Activated T-cell treated with anti-CD3 and anti-CD28 coated beads, Interleukin-2, amount 50 U/mL, for 72 hours (primary cell): ENCODE results near the gene ALKBH8. TPM values are rescaled to one million over a fixed set of nuclear protein-coding genes. Genes with fewer than 3 reads are reported as not detected.
"Not testable (repeated sequence)": the region's sequence is repeated elsewhere in the genome, so short reads cannot be mapped to it uniquely, and the experiment has no call there.

ENCODE experiments used
- ATAC-seq, 2 donors: fragments of 150-1000 bp; cut with Tn5 transposase; replicated peaks in 1 of 2; 2 replicates each; pipeline ENCODE4 v1.10.0; 2021; ENCODE audit warnings: moderate library complexity in 2 of 2, mild to moderate bottlenecking in 1 of 2
- DNase-seq, 2 donors: peaks; one replicate each; pipeline ENCODE4 v3.0.0; 2021 to 2022; ENCODE audit warnings: mixed read lengths in 1 of 2
- H3K27ac Mint-ChIP-seq: one replicate; pipeline ENCODE4 v1.8.0; 2022; ENCODE audit warnings: mild to moderate bottlenecking, moderate library complexity, mixed read lengths
- H3K27me3 Mint-ChIP-seq: one replicate; pipeline ENCODE4 v1.8.0; 2022; ENCODE audit warnings: low read depth, mixed read lengths
- H3K36me3 Mint-ChIP-seq, 2 donors: one replicate each; pipeline ENCODE4 v1.8.0; 2022; ENCODE audit warnings: mixed read lengths in 2 of 2, mild to moderate bottlenecking in 1 of 2; ENCODE audit not compliant: insufficient read depth in 2 of 2
- H3K4me1 Mint-ChIP-seq: one replicate; pipeline ENCODE4 v1.8.0; 2022; ENCODE audit warnings: low read depth, mixed read lengths
- H3K4me3 Mint-ChIP-seq, 2 donors: one replicate each; pipeline ENCODE4 v1.8.0; 2022; ENCODE audit warnings: mild to moderate bottlenecking in 2 of 2, mixed read lengths in 2 of 2, moderate library complexity in 2 of 2
- H3K9me3 Mint-ChIP-seq, 2 donors: one replicate each; pipeline ENCODE4 v1.8.0; 2022; ENCODE audit warnings: mixed read lengths in 2 of 2
- total RNA-seq, 2 donors: library from RNA; stranded (reverse); gene quantifications; one replicate each; pipeline ENCODE4 v1.2.3, GENCODE V29; 2022

The ALKBH8 gene
- total RNA-seq, 2 donors from 2014 or later = 12.8 TPM

GRCh38 chr11:107477820-107478219, 87.7 kb downstream of the ALKBH8 start:
- DNase-seq = no peak
- H3K27me3 Mint-ChIP-seq = peaks cover 44% of the 10 kb centered on the region
- H3K27ac Mint-ChIP-seq = no peak overlapping the region
- no peaks in the 10 kb centered on the region for H3K36me3 Mint-ChIP-seq
- no peak for ATAC-seq
- no peak overlapping the region for H3K4me3 Mint-ChIP-seq
- H3K9me3 Mint-ChIP-seq = no peaks in the 10 kb centered on the region
- no peaks in the 10 kb centered on the region for H3K4me1 Mint-ChIP-seq

DNA sequence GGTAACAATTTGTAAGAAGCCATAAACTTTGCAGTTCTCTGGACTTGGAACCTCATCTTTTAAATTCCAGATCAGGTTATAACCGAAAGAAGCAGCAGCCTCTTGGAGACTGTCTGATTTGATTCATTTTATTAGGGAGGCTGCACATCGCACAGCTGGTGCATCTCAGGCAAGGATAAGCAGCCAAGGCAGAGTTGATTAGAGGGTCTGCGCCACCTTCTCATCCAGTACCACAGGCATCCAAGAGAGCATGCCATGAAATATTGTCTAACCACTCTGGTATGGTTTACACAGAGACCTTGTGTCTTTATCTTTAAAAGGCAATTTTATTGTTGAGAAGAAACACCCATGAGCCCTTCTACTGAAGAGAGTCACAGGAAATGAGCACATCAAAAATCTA, 91.7 kb downstream of the ALKBH8 start:
- Mint-ChIP-seq H3K27ac (no peak overlapping the region), H3K4me1 (no peaks in the 10 kb centered on the region), H3K9me3 (no peaks in the 10 kb centered on the region), H3K27me3 (peaks cover 54% of the 10 kb centered on the region), H3K4me3 (no peak overlapping the region), H3K36me3 (no peaks in the 10 kb centered on the region)
- no peak for ATAC-seq
- DNase-seq = no peak

GRCh38 chr11:107472966-107473365, 92.6 kb downstream of the ALKBH8 start:
- Mint-ChIP-seq H3K4me1 (no peaks in the 10 kb centered on the region), H3K27ac (no peak overlapping the region), H3K27me3 (peaks cover 45% of the 10 kb centered on the region), H3K9me3 (no peaks in the 10 kb centered on the region), H3K4me3 (no peak overlapping the region), H3K36me3 (no peaks in the 10 kb centered on the region)
- no peak for ATAC-seq
- DNase-seq = no peak

- no peaks in the 10 kb centered on the region for H3K4me1 Mint-ChIP-seq
- DNase-seq (no peak), ATAC-seq (no peak)
- no peak overlapping the region for H3K4me3 Mint-ChIP-seq
- peaks cover 2 to 5% of the 10 kb centered on the region in 2 donors for H3K9me3 Mint-ChIP-seq
- H3K27ac Mint-ChIP-seq = no peak overlapping the region
- H3K36me3 Mint-ChIP-seq = peaks cover 2 to 4% of the 10 kb centered on the region in 2 donors
- peaks cover 25% of the 10 kb centered on the region for H3K27me3 Mint-ChIP-seq
These were observed 96.9 kb downstream of the ALKBH8 start for GRCh38 chr11:107468596-107468995.

GRCh38 chr11:107467696-107468095, 97.8 kb downstream of the ALKBH8 start:
- Mint-ChIP-seq H3K9me3 (peaks cover 5 to 8% of the 10 kb centered on the region in 2 donors), H3K36me3 (peaks cover 4 to 7% of the 10 kb centered on the region in 2 donors), H3K27me3 (peaks cover 32% of the 10 kb centered on the region), H3K4me1 (no peaks in the 10 kb centered on the region), H3K27ac (no peak overlapping the region), H3K4me3 (no peak overlapping the region)
- DNase-seq (no peak), ATAC-seq (no peak)

- not testable (repeated sequence) for DNase-seq, H3K4me1 Mint-ChIP-seq, H3K4me3 Mint-ChIP-seq, H3K27ac Mint-ChIP-seq, H3K36me3 Mint-ChIP-seq, H3K9me3 Mint-ChIP-seq, ATAC-seq
- H3K27me3 Mint-ChIP-seq = peaks cover 25% of the 10 kb centered on the region
These were observed 99.2 kb downstream of the ALKBH8 start for GRCh38 chr11:107466275-107466866.

DNA sequence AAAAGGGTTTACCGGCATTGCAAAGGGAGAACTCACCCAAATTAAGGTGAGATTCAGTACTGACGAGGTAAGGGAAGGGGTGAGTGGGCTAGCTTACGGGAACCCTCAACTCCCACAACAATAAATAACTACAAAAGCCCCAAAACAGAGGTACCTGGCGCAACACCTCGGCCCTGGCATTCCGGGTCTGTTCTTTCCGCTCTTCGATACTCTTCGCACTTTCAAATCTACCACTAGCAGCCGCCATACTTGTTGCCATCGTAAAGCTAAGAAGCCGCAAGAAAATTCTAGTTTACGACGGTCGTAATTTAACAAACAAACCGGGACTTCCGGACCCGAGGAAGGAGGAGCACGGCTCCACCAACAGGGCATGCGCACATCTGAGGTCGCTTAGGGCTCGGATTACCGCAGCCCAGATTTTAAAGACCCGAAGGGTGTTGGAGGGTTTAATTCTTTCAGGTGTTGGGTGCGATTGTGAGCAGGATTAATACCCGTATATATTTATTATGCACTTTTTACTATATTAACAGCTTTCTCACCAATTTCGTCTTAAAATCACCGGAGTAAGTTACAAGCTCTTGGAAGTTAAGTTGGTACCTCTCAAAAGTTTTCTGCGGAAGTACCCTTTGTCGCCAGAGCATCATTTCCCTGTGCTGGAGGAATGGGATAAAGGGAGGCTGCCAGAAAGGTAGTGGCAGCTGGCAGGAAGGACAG, 107.8 kb downstream of the ALKBH8 start, which contains the start of gene CWF19L2:
Gene CWF19L2, minus strand, starts transcription at position 268 of the 714 bp plus-strand sequence. Its CDS starts 9 bp downstream, at position 259.
- peaks cover 39% of the 10 kb centered on the region for H3K4me1 Mint-ChIP-seq
- H3K36me3 Mint-ChIP-seq = peaks cover 0 to 4% of the 10 kb centered on the region in 2 donors
- peak; percentile 89 to 91 for DNase-seq
- H3K9me3 Mint-ChIP-seq = no peaks in the 10 kb centered on the region
- H3K27ac Mint-ChIP-seq = peak within 1 kb of the TSS; percentile 92
- H3K4me3 Mint-ChIP-seq = peak within 1 kb of the TSS; percentile 90 to 95
- no peaks in the 10 kb centered on the region for H3K27me3 Mint-ChIP-seq
- ATAC-seq = peak; percentile 96 to 97

DNA sequence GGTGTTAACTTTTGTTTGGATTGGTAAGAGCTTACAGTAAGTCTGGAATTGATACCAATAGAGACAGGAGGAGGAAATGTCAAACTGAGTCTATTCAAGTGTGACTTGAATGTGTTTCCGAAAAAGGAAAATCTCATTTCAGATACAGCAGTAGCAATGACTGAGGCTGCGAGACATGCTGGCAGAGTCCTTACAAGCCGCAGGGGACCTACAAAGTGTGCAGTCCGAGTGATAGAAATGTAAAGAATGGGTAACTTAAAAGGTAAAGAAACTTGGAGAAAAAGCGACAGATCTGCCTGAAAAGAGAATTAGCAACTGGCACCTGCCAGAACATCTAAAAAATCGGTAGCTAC, 108.4 kb downstream of the ALKBH8 start:
- peaks cover 42% of the 10 kb centered on the region for H3K4me1 Mint-ChIP-seq

GRCh38 chr11:107453594-107454286, 111.8 kb downstream of the ALKBH8 start:
- DNase-seq (no peak), ATAC-seq (no peak)
- Mint-ChIP-seq H3K27me3 (no peaks in the 10 kb centered on the region), H3K36me3 (peaks cover 0 to 13% of the 10 kb centered on the region in 2 donors), H3K4me3 (no peak overlapping the region), H3K27ac (no peak overlapping the region), H3K4me1 (peaks cover 51% of the 10 kb centered on the region), H3K9me3 (no peaks in the 10 kb centered on the region)

More for the DNA sequence above, 108.4 kb downstream of the ALKBH8 start:
- H3K36me3 Mint-ChIP-seq = peaks cover 0 to 7% of the 10 kb centered on the region in 2 donors
- H3K27me3 Mint-ChIP-seq = no peaks in the 10 kb centered on the region
- peak overlapping the region; percentile 92 for H3K27ac Mint-ChIP-seq
- ATAC-seq = peak; percentile 47 to 60
- peak overlapping the region; percentile 90 to 95 for H3K4me3 Mint-ChIP-seq
- DNase-seq = peak; percentile 10 to 28
- H3K9me3 Mint-ChIP-seq = no peaks in the 10 kb centered on the region

Other genes with a start within 250 kb of the ALKBH8 start
- gene CWF19L2, start 107.9 kb downstream of the ALKBH8 start, total RNA-seq = 10 to 100 TPM; 15.0 to 16.2 TPM
- gene ELMOD1, start 25.4 kb upstream of the ALKBH8 start, total RNA-seq = not detected
- not detected for gene SLN, start 146.3 kb upstream of the ALKBH8 start, total RNA-seq